ENCODE data around the gene DENND11. TPM values are rescaled to one million over a fixed set of nuclear protein-coding genes. Genes with fewer than 3 reads are reported as not detected.
A peak's percentile ranks its signal among the peaks of the same experiment; 100 is the strongest.

The DENND11 gene
- polyA plus RNA-seq, 2 of the 4 experiments (the other 2 are of a cell fraction) = 7.1 to 11.5 TPM

DNA sequence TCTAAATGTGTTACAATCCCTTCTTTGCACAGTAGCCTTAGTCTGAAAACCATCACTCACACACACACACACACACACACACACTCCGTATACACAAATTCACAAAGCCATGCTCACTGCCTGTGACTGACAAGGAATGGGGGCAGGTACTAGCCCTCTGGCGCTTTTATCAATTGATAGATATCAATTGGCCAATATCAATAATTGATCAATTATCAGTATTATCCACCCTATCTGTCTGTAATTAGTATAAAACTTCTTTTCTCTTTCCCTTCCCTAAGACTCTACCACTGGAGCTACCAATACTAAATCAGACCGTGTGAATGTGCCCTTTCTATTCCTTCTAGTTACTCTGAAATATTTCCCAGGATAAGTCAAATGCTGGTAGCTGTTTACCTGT is 2.1 kb downstream of the DENND11 start:
- ATAC-seq (no peak), FAIRE-seq (no peak)
- 75% methylated on average over 3 of the region's 3 CpGs for WGBS (ENCODE audit: missing lambda C conversion rate)

DNA sequence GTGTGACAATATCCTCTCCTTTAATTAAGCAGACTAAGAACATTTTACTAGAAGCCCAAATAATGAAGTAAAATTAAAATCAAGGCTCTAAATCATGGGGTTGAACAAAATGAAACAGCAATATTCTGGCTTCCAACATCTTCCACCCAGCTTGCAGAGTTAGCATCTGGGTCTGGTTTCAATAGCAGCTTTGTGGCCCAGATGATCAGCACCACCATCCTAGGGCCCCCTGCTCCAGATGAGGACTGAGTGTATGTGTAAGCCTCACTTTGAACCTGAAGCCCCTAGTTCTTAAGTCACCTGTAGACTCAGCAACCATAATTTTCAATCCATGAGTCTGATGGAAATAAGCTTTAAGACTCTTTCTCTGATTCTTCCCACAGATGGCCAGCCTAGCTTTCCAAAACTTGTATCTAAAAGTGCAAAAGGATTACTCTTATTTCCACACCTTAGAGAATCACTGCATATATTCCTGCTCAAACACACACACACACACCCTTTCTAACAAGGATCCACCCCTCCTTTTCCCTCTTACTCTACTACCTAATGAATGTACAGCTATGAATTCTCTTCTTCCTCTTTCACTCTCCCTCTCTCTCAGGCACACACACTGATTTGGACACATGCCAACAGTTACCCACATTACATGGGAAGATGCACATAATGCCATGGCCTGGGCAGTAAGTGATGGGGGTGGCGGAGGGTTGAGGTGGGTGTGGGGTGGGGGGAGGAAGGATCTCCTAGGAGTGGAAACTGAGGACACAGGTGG is 3.5 kb downstream of the DENND11 start:
- no CpG with 5 or more reads among the region's 1 CpG for WGBS (ENCODE audit: missing lambda C conversion rate)
- Histone ChIP-seq H3K4me2 (peak overlapping the region; percentile 62; the same call in 2 of the 3 replicates), H3K4me3 (no peak overlapping the region), H3K4me1 (peaks cover 71% of the 10 kb centered on the region), H3K27ac (no peak overlapping the region; a peak in 1 of 6 replicates), H3K9me3 (no peaks in the 10 kb centered on the region)
- no peak for DNase-seq (ENCODE audit: low read depth in 1 of 2, low spot score in 1 of 2)
- POLR2A ChIA-PET = interaction anchor here (1.0 kb wide), 1 partner anchor 39 kb away, joined by 3 read pairs; the partner anchor contains the start of gene SSBP1
- TF ChIP-seq CEBPB (IDR thresholded peaks at IDR 0.05) (no peak), CHD4 (IDR thresholded peaks at IDR 0.05; ENCODE audit: borderline replicate concordance) (no peak)
- FAIRE-seq = no peak
- no peak for ATAC-seq
- CTCF ChIA-PET = interaction anchor here (0.6 to 1.2 kb wide), 2 partner anchors 10 to 21 kb away, joined by 3 to 4 read pairs; partner anchors contain the start of gene WEE2

More for the DNA sequence above, 2.1 kb downstream of the DENND11 start:
- CTCF ChIA-PET = interaction anchor here (1.3 to 2.2 kb wide), 2 partner anchors 38 to 86 kb away, joined by 3 to 21 read pairs; partner anchors contain the start of gene SSBP1
- no peak for DNase-seq (ENCODE audit: low read depth in 1 of 2, low spot score in 1 of 2)
- Histone ChIP-seq H3K27ac (no peak overlapping the region), H3K4me3 (no peak overlapping the region), H3K4me1 (peaks cover 81% of the 10 kb centered on the region), H3K4me2 (peak overlapping the region; percentile 88; the same call in 2 of the 3 replicates), H3K9me3 (no peaks in the 10 kb centered on the region)
- POLR2A ChIA-PET = no interaction called here
- no peak for TF ChIP-seq TFCP2L1 (CRISPR knock-in tag; IDR thresholded peaks at IDR 0.05)
- TF ChIP-seq, protein P1, sequence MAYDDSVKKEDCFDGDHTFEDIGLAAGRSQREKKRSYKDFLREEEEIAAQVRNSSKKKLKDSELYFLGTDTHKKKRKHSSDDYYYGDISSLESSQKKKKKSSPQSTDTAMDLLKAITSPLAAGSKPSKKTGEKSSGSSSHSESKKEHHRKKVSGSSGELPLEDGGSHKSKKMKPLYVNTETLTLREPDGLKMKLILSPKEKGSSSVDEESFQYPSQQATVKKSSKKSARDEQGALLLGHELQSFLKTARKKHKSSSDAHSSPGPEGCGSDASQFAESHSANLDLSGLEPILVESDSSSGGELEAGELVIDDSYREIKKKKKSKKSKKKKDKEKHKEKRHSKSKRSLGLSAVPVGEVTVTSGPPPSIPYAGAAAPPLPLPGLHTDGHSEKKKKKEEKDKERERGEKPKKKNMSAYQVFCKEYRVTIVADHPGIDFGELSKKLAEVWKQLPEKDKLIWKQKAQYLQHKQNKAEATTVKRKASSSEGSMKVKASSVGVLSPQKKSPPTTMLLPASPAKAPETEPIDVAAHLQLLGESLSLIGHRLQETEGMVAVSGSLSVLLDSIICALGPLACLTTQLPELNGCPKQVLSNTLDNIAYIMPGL (CRISPR knock-in tag; IDR thresholded peaks at IDR 0.05; ENCODE audit: borderline replicate concordance) = no peak
- TF ChIP-seq CBX2 (IDR thresholded peaks at IDR 0.05; ENCODE audit: borderline replicate concordance, low read depth) = no peak
- no peak for TF ChIP-seq ESRRA (IDR thresholded peaks at IDR 0.05; ENCODE audit: borderline replicate concordance, low read length)
- TF ChIP-seq, protein P2, sequence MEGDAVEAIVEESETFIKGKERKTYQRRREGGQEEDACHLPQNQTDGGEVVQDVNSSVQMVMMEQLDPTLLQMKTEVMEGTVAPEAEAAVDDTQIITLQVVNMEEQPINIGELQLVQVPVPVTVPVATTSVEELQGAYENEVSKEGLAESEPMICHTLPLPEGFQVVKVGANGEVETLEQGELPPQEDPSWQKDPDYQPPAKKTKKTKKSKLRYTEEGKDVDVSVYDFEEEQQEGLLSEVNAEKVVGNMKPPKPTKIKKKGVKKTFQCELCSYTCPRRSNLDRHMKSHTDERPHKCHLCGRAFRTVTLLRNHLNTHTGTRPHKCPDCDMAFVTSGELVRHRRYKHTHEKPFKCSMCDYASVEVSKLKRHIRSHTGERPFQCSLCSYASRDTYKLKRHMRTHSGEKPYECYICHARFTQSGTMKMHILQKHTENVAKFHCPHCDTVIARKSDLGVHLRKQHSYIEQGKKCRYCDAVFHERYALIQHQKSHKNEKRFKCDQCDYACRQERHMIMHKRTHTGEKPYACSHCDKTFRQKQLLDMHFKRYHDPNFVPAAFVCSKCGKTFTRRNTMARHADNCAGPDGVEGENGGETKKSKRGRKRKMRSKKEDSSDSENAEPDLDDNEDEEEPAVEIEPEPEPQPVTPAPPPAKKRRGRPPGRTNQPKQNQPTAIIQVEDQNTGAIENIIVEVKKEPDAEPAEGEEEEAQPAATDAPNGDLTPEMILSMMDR (IDR thresholded peaks at IDR 0.05) = no peak
- TF ChIP-seq CHD4 (IDR thresholded peaks at IDR 0.05; ENCODE audit: borderline replicate concordance) = no peak
- TF ChIP-seq MYC (IDR thresholded peaks at IDR 0.05; ENCODE audit: borderline replicate concordance, low read length) = no peak
- TF ChIP-seq HDAC2 (IDR thresholded peaks at IDR 0.05) = no peak
- TF ChIP-seq NR3C1 (IDR thresholded peaks at IDR 0.05) = no peak
- TF ChIP-seq RNF2 (IDR thresholded peaks at IDR 0.05; ENCODE audit: borderline replicate concordance, low read depth) = no peak
- TF ChIP-seq, protein P3, sequence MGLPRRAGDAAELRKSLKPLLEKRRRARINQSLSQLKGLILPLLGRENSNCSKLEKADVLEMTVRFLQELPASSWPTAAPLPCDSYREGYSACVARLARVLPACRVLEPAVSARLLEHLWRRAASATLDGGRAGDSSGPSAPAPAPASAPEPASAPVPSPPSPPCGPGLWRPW (IDR thresholded peaks at IDR 0.05) = no peak
- no peak for TF ChIP-seq FOXS1 (CRISPR knock-in tag; IDR thresholded peaks at IDR 0.05)
- no peak for TF ChIP-seq SMC3 (IDR thresholded peaks at IDR 0.05)
- TF ChIP-seq JUNB (IDR thresholded peaks at IDR 0.05) = no peak
- TF ChIP-seq NPAS2 (CRISPR knock-in tag; IDR thresholded peaks at IDR 0.05; ENCODE audit: borderline replicate concordance) = no peak
- TF ChIP-seq SREBF2 (IDR thresholded peaks at IDR 0.05) = no peak
- TF ChIP-seq MAFK (IDR thresholded peaks at IDR 0.05; ENCODE audit: partially characterized antibody) = no peak
- TF ChIP-seq KDM1A (IDR thresholded peaks at IDR 0.05; ENCODE audit: low read depth) = no peak
- TF ChIP-seq EP300 (IDR thresholded peaks at IDR 0.05) = no peak
- TF ChIP-seq RAD21 (conservative IDR thresholded peaks at IDR 0.05 in 1 of 2, IDR thresholded peaks at IDR 0.05 in 1 of 2) = no peak

All from A549 (cell line).